NCI-H1436 treated with DMSO at 0.1 percent for 48 hours (cell line): ENCODE measurements around the gene ADARB2.
"Not testable (repeated sequence)": the region's sequence is repeated elsewhere in the genome, so short reads cannot be mapped to it uniquely, and the experiment has no call there.

ENCODE experiments used
- DNase-seq: peaks from one replicate; lab custom pipeline; 2025; lab: John Stamatoyannopoulos, UW

The ADARB2 gene

GRCh38 chr10:1347962-1348772 is 389.2 kb downstream of the ADARB2 start:
- no peak for DNase-seq

GRCh38 chr10:1347525-1347924 is 389.8 kb downstream of the ADARB2 start:
- DNase-seq: no peak

- no peak for DNase-seq
These were observed 391.1 kb downstream of the ADARB2 start for GRCh38 chr10:1346201-1346600.

- no peak for DNase-seq
These were observed 392.0 kb downstream of the ADARB2 start for GRCh38 chr10:1345368-1345767.

- DNase-seq: no peak
These were observed 392.5 kb downstream of the ADARB2 start for GRCh38 chr10:1344846-1345245.

- DNase-seq: no peak
These were observed 392.9 kb downstream of the ADARB2 start for GRCh38 chr10:1344408-1344807.

- DNase-seq: no peak
These were observed 394.1 kb downstream of the ADARB2 start for GRCh38 chr10:1343176-1343575.

GRCh38 chr10:1341052-1341451 is 396.3 kb downstream of the ADARB2 start:
- not testable (repeated sequence) for DNase-seq

- no peak for DNase-seq
These were observed 397.9 kb downstream of the ADARB2 start for GRCh38 chr10:1339396-1339795.

- DNase-seq: no peak
These were observed 401.7 kb downstream of the ADARB2 start for GRCh38 chr10:1335642-1336041.

- DNase-seq: no peak
These were observed 403.3 kb downstream of the ADARB2 start for GRCh38 chr10:1333981-1334380.

GRCh38 chr10:1331560-1331959 is 405.8 kb downstream of the ADARB2 start:
- DNase-seq: no peak

- no peak for DNase-seq
These were observed 407.7 kb downstream of the ADARB2 start for GRCh38 chr10:1329622-1330021.

- DNase-seq: no peak
These were observed 408.2 kb downstream of the ADARB2 start for GRCh38 chr10:1328981-1329614.

GRCh38 chr10:1328161-1328823 is 409.0 kb downstream of the ADARB2 start:
- DNase-seq: no peak

GRCh38 chr10:1327759-1328158 is 409.6 kb downstream of the ADARB2 start:
- DNase-seq: no peak

- DNase-seq: not testable (repeated sequence)
These were observed 410.8 kb downstream of the ADARB2 start for GRCh38 chr10:1326514-1326913.

GRCh38 chr10:1324903-1325302 is 412.4 kb downstream of the ADARB2 start:
- DNase-seq: no peak

- DNase-seq: no peak
These were observed 413.4 kb downstream of the ADARB2 start for GRCh38 chr10:1323951-1324350.

GRCh38 chr10:1320739-1321320 is 416.5 kb downstream of the ADARB2 start:
- DNase-seq: no peak

- no peak for DNase-seq
These were observed 420.5 kb downstream of the ADARB2 start for GRCh38 chr10:1316809-1317143.

GRCh38 chr10:1316121-1316808 is 421.1 kb downstream of the ADARB2 start:
- DNase-seq: no peak
